A549 (cell line): ENCODE results near the gene MYH11.
"Not testable (repeated sequence)": the region's sequence is repeated elsewhere in the genome, so short reads cannot be mapped to it uniquely, and the experiment has no call there.

Experiments used
- EP300 ChIP-seq, 2 experiments: fragments of >200 bp; sonication (Bioruptor Twin); formaldehyde crosslinking; IDR thresholded peaks; 2 replicates in 1 of 2; 3 replicates in 1 of 2; pipeline ENCODE4 v1.6.1; 2016 to 2017
- JUN ChIP-seq, 2 experiments: fragments of >200 bp; sonication (Bioruptor Twin); formaldehyde crosslinking; IDR thresholded peaks; 2 replicates in 1 of 2; 3 replicates in 1 of 2; pipeline ENCODE4 v1.6.1; 2016 to 2017
- TF ChIP-seq, protein P1 (sequence below): fragments of >200 bp; sonication (Bioruptor Twin); formaldehyde crosslinking; IDR thresholded peaks from 3 replicates; pipeline ENCODE4 v1.5.1; 2016
- TF ChIP-seq, protein P2 (sequence below): fragments of 200-600 bp; sonication (generic); IDR thresholded peaks from 2 replicates; pipeline ENCODE4 v1.6.1; 2016; ENCODE audit warnings: antibody characterized with exemption, mild to moderate bottlenecking, moderate library complexity
- TF ChIP-seq, protein P3 (sequence below): IDR thresholded peaks from 2 replicates; pipeline ENCODE4 v1.6.1; 2012

DNA sequence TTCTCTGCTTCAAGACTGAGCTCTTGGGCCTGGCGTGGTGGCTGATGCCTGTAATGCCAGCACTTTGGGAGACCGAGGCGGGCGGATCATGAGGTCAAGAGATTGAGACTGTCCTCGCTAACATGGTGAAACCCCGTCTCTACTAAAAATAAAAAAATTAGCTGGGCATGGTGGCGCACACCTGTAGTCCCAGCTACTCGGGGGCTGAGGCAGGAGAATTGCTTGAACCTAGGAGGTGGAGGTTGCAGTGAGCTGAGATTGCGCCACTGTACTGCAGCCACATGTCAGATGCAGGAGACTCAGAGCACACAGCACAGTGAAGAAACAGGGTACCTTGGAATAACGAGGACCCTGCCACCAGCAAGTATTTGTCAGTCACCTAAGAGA lies 184.7 kb downstream of the MYH11 start:
- TF ChIP-seq, protein P1, sequence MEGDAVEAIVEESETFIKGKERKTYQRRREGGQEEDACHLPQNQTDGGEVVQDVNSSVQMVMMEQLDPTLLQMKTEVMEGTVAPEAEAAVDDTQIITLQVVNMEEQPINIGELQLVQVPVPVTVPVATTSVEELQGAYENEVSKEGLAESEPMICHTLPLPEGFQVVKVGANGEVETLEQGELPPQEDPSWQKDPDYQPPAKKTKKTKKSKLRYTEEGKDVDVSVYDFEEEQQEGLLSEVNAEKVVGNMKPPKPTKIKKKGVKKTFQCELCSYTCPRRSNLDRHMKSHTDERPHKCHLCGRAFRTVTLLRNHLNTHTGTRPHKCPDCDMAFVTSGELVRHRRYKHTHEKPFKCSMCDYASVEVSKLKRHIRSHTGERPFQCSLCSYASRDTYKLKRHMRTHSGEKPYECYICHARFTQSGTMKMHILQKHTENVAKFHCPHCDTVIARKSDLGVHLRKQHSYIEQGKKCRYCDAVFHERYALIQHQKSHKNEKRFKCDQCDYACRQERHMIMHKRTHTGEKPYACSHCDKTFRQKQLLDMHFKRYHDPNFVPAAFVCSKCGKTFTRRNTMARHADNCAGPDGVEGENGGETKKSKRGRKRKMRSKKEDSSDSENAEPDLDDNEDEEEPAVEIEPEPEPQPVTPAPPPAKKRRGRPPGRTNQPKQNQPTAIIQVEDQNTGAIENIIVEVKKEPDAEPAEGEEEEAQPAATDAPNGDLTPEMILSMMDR: not testable (repeated sequence)
- TF ChIP-seq JUN, EP300 (IDR thresholded peaks at IDR 0.05): not testable (repeated sequence)
- TF ChIP-seq, protein P2, sequence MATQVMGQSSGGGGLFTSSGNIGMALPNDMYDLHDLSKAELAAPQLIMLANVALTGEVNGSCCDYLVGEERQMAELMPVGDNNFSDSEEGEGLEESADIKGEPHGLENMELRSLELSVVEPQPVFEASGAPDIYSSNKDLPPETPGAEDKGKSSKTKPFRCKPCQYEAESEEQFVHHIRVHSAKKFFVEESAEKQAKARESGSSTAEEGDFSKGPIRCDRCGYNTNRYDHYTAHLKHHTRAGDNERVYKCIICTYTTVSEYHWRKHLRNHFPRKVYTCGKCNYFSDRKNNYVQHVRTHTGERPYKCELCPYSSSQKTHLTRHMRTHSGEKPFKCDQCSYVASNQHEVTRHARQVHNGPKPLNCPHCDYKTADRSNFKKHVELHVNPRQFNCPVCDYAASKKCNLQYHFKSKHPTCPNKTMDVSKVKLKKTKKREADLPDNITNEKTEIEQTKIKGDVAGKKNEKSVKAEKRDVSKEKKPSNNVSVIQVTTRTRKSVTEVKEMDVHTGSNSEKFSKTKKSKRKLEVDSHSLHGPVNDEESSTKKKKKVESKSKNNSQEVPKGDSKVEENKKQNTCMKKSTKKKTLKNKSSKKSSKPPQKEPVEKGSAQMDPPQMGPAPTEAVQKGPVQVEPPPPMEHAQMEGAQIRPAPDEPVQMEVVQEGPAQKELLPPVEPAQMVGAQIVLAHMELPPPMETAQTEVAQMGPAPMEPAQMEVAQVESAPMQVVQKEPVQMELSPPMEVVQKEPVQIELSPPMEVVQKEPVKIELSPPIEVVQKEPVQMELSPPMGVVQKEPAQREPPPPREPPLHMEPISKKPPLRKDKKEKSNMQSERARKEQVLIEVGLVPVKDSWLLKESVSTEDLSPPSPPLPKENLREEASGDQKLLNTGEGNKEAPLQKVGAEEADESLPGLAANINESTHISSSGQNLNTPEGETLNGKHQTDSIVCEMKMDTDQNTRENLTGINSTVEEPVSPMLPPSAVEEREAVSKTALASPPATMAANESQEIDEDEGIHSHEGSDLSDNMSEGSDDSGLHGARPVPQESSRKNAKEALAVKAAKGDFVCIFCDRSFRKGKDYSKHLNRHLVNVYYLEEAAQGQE: not testable (repeated sequence)
- TF ChIP-seq, protein P3, sequence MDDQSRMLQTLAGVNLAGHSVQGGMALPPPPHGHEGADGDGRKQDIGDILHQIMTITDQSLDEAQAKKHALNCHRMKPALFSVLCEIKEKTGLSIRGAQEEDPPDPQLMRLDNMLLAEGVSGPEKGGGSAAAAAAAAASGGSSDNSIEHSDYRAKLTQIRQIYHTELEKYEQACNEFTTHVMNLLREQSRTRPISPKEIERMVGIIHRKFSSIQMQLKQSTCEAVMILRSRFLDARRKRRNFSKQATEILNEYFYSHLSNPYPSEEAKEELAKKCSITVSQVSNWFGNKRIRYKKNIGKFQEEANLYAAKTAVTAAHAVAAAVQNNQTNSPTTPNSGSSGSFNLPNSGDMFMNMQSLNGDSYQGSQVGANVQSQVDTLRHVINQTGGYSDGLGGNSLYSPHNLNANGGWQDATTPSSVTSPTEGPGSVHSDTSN: not testable (repeated sequence)
